Psoas muscle (tissue), 8 donors: Measurements from ENCODE around the gene KIF18A. TPM values are rescaled to one million over a fixed set of nuclear protein-coding genes. Genes with fewer than 3 reads are reported as not detected.
"Not testable (repeated sequence)": the region's sequence is repeated elsewhere in the genome, so short reads cannot be mapped to it uniquely, and the experiment has no call there.

Source experiments
- ATAC-seq, 4 donors: fragments of 200-7000 bp; cut with Tn5 transposase; one replicate each; pipeline ENCODE4 v1.9.1; 2020; ENCODE audit warnings: moderate library complexity in 3 of 4, mild to moderate bottlenecking in 2 of 4
- DNase-seq, 2 donors: peaks; one replicate each; pipeline ENCODE4 v3.0.0-alpha.2; 2020
- H3K27ac ChIP-seq: fragments of 200-600 bp; one replicate; pipeline ENCODE4 v1.8.0; 2022
- H3K27me3 ChIP-seq, 3 donors: fragments of 200-600 bp in 1 of 3; one replicate each; pipeline versions ENCODE4 v1.6.1 to v1.8.0; 2013 to 2022; ENCODE audit warnings: low read length in 2 of 3, mild to moderate bottlenecking in 2 of 3, moderate library complexity in 1 of 3; ENCODE audit not compliant: insufficient read depth in 3 of 3
- H3K36me3 ChIP-seq, 2 donors: fragments of 200-600 bp in 1 of 2; one replicate each; pipeline versions ENCODE4 v1.6.1 to v1.8.0; 2013 to 2022; ENCODE audit warnings: low read depth in 1 of 2, mild to moderate bottlenecking in 1 of 2, moderate library complexity in 1 of 2; ENCODE audit not compliant: insufficient read depth in 1 of 2
- H3K4me1 ChIP-seq: fragments of 200-600 bp; one replicate; pipeline ENCODE4 v1.8.0; 2022
- H3K4me3 ChIP-seq: fragments of 200-600 bp; one replicate; pipeline ENCODE4 v1.8.0; 2022; ENCODE audit warnings: mild to moderate bottlenecking
- H3K9me3 ChIP-seq: fragments of 200-600 bp; one replicate; pipeline ENCODE4 v1.8.0; 2022
- WGBS, 3 donors: extraction: QIAGEN DNeasy Blood & Tissue Kit; methylation state at CpG; one replicate each; pipeline versions ENCODE4 v1.1.6 to v1.1.7; 2013; 5-methylcytosine and 5-hydroxymethylcytosine counted together
- intact Hi-C, 2 donors: fragments of 100-400 bp; cut with DNase I; formaldehyde crosslinking; loops; one replicate each; pipeline versions ENCODE4 v1.11.0 to v1.14.2; 2022
- polyA plus RNA-seq, 3 donors: library from polyadenylated mRNA; stranded (reverse); fragments of 200-250 nt; gene quantifications; one replicate each; pipeline ENCODE4 v1.2.3, GENCODE V29; 2013
- total RNA-seq, 4 donors: library from RNA; stranded (reverse); fragmentation: NEBNext Ultra II Directional in 2 of 4; extraction: Animal tissue kit (Norgen Biotek cat#: 25700) in 2 of 4; gene quantifications; one replicate each; pipeline versions ENCODE4 v1.2.1 to v1.2.4, GENCODE V29; 2021 to 2023
- TF ChIP-seq, protein P1 (sequence below): fragments of 200-600 bp; IDR thresholded peaks from one replicate; pipeline ENCODE4 v1.8.0; 2022; ENCODE audit warnings: antibody characterized with exemption
- donor health status: healthy with polysubstance abuse.
- donor health status: DM: no; HTN: no; CAD: no; lungs with moderate emphysema.
- donor health status: Bipolar disorder and iron deficiency.
- donor health status: healthy.
- donor health status: DM: yes; HTN: yes; CAD: no.
- donor health status: DM: no; HTN: no; CAD: no.
- donor health status: DM: no; HTN: no; CAD: no.
- donor health status: DM: yes; HTN: yes; CAD: no.

The KIF18A gene
- total and polyA plus RNA-seq, 7 donors: 0.15 to 0.53 (median 0.46) TPM; not detected in 2

DNA sequence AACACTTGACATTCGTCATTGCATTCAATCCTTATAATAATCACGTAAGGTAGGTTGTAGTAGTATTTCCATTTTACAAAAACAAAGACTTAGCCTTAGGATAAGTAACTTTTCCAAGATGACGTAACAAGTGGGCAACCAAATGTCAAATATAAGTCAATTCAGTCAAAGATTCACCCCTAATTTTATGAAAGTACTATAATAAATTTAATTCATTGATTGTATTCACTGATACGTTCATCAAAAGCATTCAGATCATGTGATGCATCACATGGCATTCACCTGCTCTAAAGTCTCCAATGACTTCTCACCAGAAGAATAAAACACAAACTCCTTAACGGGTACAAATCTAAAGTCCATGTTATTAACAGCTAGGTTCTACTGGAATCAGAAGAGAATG is 2.1 kb downstream of the KIF18A start:
- WGBS, 3 donors: 79 to 84% (median 84%) methylated on average over 5 of the region's 5 CpGs

DNA sequence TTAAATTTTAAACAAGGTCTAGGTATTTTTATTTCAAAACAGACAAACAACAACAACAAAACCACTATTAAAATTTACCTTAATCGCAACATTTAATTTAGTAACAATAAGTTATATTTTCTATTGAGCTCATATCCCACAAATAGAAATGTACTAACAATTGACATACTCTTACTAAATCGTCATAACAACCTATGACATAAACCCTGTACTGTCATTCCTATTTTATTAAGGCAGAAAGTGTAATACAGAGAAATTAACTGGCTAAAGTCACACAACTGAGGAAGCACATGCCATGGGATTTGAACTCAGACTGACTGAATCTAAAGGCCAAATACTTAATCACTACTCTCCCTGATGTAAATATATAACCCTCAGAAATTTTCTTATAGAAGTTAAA is 3.0 kb downstream of the KIF18A start:
- peaks cover 17% of the 10 kb centered on the region for H3K4me1 ChIP-seq
- WGBS, 3 donors: 86 to 88% (median 87%) methylated on average over 2 of the region's 2 CpGs
- no peaks in the 10 kb centered on the region for H3K36me3 ChIP-seq
- no peak overlapping the region for H3K27ac ChIP-seq
- DNase-seq (no peak), ATAC-seq (no peak)
- H3K9me3 ChIP-seq: no peaks in the 10 kb centered on the region
- intact Hi-C loops: loop anchor here in 1 of 2 donors (5.0 kb wide), 1 partner anchor 598 kb away; the partner anchor contains the start of gene LIN7C
- no peak overlapping the region for H3K4me3 ChIP-seq
- TF ChIP-seq, protein P1, sequence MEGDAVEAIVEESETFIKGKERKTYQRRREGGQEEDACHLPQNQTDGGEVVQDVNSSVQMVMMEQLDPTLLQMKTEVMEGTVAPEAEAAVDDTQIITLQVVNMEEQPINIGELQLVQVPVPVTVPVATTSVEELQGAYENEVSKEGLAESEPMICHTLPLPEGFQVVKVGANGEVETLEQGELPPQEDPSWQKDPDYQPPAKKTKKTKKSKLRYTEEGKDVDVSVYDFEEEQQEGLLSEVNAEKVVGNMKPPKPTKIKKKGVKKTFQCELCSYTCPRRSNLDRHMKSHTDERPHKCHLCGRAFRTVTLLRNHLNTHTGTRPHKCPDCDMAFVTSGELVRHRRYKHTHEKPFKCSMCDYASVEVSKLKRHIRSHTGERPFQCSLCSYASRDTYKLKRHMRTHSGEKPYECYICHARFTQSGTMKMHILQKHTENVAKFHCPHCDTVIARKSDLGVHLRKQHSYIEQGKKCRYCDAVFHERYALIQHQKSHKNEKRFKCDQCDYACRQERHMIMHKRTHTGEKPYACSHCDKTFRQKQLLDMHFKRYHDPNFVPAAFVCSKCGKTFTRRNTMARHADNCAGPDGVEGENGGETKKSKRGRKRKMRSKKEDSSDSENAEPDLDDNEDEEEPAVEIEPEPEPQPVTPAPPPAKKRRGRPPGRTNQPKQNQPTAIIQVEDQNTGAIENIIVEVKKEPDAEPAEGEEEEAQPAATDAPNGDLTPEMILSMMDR: no peak
- no peaks in the 10 kb centered on the region for H3K27me3 ChIP-seq

More for the DNA sequence above, 2.1 kb downstream of the KIF18A start:
- Histone ChIP-seq H3K9me3 (no peaks in the 10 kb centered on the region), H3K4me1 (peaks cover 19% of the 10 kb centered on the region), H3K27me3 (no peaks in the 10 kb centered on the region), H3K27ac (no peak overlapping the region), H3K36me3 (no peaks in the 10 kb centered on the region), H3K4me3 (no peak overlapping the region)
- ATAC-seq: no peak
- intact Hi-C loops: loop anchor here in 1 of 2 donors (5.0 kb wide), 1 partner anchor 599 kb away; the partner anchor contains the start of gene LIN7C
- no peak for DNase-seq
- TF ChIP-seq, protein P1: no peak

DNA sequence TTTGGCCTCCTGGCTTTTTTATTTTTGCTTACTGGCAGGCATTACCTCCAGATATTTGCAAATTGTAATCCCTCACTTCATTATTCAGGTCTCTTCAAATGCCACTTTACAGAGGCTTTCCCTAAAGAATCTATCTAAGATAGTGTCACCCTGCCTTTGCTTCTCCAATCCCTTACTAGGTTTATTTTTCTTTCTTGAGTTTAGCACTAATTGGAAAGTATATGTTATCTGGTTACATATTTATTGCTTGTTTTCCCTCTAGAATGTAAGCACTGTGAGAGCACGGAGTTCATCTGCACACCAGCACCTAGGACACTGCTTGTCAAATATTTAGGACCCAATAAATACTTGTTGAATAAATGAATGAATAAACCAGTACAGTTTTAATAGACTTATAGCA is 3.5 kb downstream of the KIF18A start:
- H3K36me3 ChIP-seq: no peaks in the 10 kb centered on the region
- no peaks in the 10 kb centered on the region for H3K9me3 ChIP-seq
- H3K27me3 ChIP-seq: no peaks in the 10 kb centered on the region
- H3K4me3 ChIP-seq: no peak overlapping the region
- WGBS, 3 donors: 84 to 92% (median 90%) methylated on average over 1 of the region's 1 CpG
- DNase-seq (no peak), ATAC-seq (no peak)
- intact Hi-C loops: no loop called here
- no peak overlapping the region for H3K27ac ChIP-seq
- peaks cover 13% of the 10 kb centered on the region for H3K4me1 ChIP-seq
- TF ChIP-seq, protein P1: no peak

DNA sequence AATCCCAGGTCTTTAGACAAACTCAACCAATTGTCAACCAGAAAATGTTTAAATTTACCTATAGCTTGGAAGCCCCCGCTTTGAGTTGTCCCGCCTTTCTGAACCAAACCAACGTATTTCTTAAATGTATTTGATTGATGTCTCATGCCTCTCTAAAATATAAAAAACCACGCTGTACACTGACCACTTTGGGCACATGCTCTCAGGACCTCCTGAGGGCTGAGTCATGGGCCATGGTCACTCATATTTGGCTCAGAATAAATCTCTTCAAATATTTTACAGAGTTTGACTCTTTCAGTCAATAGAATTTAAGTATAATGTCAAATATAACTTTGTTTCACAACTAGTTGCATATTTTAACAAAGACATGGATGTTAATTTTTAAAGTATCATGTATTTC is 5.7 kb downstream of the KIF18A start:
- H3K4me1 ChIP-seq, H3K9me3 ChIP-seq, H3K36me3 ChIP-seq, DNase-seq, H3K27me3 ChIP-seq, H3K27ac ChIP-seq, H3K4me3 ChIP-seq, ATAC-seq, intact Hi-C loops: not testable (repeated sequence)
- 86 to 89% (median 87%) methylated on average over 4 of the region's 4 CpGs for WGBS, 3 donors

DNA sequence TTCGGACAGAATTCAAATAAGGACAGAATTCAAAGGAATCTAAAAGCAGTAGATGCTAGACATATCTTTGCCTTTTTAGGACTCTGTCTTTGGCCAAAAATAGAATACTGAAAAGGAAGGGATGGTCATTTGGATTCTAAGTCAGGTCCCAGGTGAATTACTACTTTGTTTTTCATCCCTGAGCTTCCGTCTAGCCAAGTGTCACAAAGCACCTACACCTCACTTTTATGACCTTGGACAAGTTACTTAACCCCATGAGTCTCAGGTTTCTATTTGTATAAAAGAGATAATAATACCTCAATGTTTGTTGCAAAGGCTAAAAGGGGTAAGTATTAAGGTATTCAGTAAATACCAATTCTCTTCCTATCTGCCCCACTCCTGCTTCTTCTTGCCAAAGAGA is 7.3 kb downstream of the KIF18A start:
- DNase-seq (no peak), ATAC-seq (no peak)
- intact Hi-C loops: no loop called here
- H3K4me3 ChIP-seq: no peak overlapping the region
- H3K9me3 ChIP-seq: no peaks in the 10 kb centered on the region
- TF ChIP-seq, protein P1: no peak
- H3K27me3 ChIP-seq: no peaks in the 10 kb centered on the region
- H3K27ac ChIP-seq: no peak overlapping the region
- WGBS, 3 donors: 78 to 79% (median 78%) methylated on average over 2 of the region's 2 CpGs
- no peaks in the 10 kb centered on the region for H3K4me1 ChIP-seq
- no peaks in the 10 kb centered on the region for H3K36me3 ChIP-seq
